ENCODE measurements around the gene DDHD1.

GRCh38 chr14:53110096-53110495 is 43.0 kb downstream of the DDHD1 start:
- TF ChIP-seq, protein P1, sequence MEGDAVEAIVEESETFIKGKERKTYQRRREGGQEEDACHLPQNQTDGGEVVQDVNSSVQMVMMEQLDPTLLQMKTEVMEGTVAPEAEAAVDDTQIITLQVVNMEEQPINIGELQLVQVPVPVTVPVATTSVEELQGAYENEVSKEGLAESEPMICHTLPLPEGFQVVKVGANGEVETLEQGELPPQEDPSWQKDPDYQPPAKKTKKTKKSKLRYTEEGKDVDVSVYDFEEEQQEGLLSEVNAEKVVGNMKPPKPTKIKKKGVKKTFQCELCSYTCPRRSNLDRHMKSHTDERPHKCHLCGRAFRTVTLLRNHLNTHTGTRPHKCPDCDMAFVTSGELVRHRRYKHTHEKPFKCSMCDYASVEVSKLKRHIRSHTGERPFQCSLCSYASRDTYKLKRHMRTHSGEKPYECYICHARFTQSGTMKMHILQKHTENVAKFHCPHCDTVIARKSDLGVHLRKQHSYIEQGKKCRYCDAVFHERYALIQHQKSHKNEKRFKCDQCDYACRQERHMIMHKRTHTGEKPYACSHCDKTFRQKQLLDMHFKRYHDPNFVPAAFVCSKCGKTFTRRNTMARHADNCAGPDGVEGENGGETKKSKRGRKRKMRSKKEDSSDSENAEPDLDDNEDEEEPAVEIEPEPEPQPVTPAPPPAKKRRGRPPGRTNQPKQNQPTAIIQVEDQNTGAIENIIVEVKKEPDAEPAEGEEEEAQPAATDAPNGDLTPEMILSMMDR (IDR thresholded peaks at IDR 0.05; ENCODE audit: insufficient read depth, low read length, poor library complexity, severe bottlenecking): no peak
- TF ChIP-seq EZH2phosphoT487 (conservative IDR thresholded peaks at IDR 0.05; ENCODE audit: low read length): no peak
